ENCODE results near the gene ADCY7. TPM values are rescaled to one million over a fixed set of nuclear protein-coding genes. Genes with fewer than 3 reads are reported as not detected.

The ADCY7 gene
- 5.7 and 6.0 TPM in 2 replicates for polyA plus RNA-seq (2013)

DNA sequence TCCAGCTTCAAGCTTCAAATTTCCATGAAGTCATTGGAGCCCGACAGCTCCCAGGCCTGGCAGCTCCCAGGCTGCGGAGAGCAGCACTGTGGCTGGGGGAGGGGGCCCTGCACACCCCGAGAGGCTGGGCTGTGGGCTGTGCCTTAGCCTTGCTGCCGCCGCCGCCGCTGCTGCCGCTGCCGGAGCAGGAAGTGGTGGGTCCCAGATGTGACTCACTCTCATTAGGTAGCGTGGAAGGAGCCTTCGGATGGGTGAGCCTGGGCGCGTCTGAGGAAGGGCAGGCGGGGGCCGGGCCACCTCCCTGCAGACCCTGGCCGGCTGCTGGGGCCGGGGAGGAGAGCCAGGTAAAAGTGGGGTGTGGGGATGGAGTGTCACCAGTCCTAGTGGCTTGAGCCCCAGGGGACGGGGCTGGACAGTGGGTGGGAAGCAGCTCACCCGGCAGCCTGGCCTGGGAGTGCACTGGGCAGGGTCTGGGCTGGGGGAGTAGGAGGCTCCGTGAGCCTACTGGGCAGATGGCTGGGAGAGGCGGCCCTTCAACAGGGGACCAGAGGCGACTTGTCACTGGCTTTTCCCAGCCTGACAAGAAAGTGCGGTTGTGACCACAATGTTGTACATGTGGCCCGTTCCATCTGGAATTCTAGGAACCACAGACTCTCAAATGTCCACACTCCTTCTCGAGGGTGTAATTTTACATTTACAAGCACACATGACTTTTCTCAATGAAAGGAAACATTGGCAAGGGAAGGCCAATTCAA is at the start of gene ADCY7:
ADCY7 (plus strand) TSS at position 215 of the 755 bp plus-strand sequence. CDS start 21,629 bp downstream, outside the sequence.
- peak within 1 kb of the TSS; percentile 87 for H4K91ac ChIP-seq (ENCODE audit: low read depth, low read length)
- H4K12ac ChIP-seq (ENCODE audit: low read depth, low read length): peak within 1 kb of the TSS; percentile 88
- H3K79me1 ChIP-seq (ENCODE audit: low read length): peaks cover 8% of the 10 kb centered on the region
- DNase-seq: peak; percentile 27 to 60
- no peaks in the 10 kb centered on the region for H3K36me3 ChIP-seq (ENCODE audit: control insufficient read depth in 1 of 2, insufficient read depth in 2 of 2, low read length in 2 of 2)
- peak within 1 kb of the TSS; percentile 61 for H2BK5ac ChIP-seq (ENCODE audit: low read depth, low read length, poor library complexity)
- no CpG with 5 or more reads among the region's 25 CpGs for WGBS (ENCODE audit: extremely low coverage, insufficient coverage, insufficient read length)
- peak within 1 kb of the TSS; percentile 69 for H3K4ac ChIP-seq (ENCODE audit: low read depth, low read length)
- H3K27me3 ChIP-seq (ENCODE audit: insufficient read depth, low read length): no peaks in the 10 kb centered on the region
- H3K4me3 ChIP-seq (ENCODE audit: low read depth, low read length): no peak within 1 kb of the TSS
- H2AFZ ChIP-seq (ENCODE audit: insufficient read depth, low read length, poor library complexity): peak within 1 kb of the TSS; percentile 31
- H4K8ac ChIP-seq (ENCODE audit: low read depth, low read length): peak within 1 kb of the TSS; percentile 80
- H3K4me2 ChIP-seq (ENCODE audit: low read length): peak within 1 kb of the TSS; percentile 63
- H3K27ac ChIP-seq (ENCODE audit: low read depth, low read length): peak within 1 kb of the TSS; percentile 72
- H3K18ac ChIP-seq (ENCODE audit: low read length): peak within 1 kb of the TSS; percentile 51
- peak within 1 kb of the TSS; percentile 76 for H3K14ac ChIP-seq (ENCODE audit: low read length)
- H3K9me3 ChIP-seq (ENCODE audit: insufficient read depth, low read depth, low read length): no peaks in the 10 kb centered on the region
- H3K9ac ChIP-seq (ENCODE audit: low read length): peak within 1 kb of the TSS; percentile 7
- peak within 1 kb of the TSS; percentile 86 for H2BK12ac ChIP-seq (ENCODE audit: low read length)
- no peak within 1 kb of the TSS for H3K23ac ChIP-seq (ENCODE audit: low read length)
- H3K4me1 ChIP-seq (ENCODE audit: control insufficient read depth in 1 of 2, insufficient read depth in 2 of 2, low read length in 2 of 2): peaks cover 11 to 16% of the 10 kb centered on the region in 2 experiments
- peak within 1 kb of the TSS; percentile 74 for H2BK120ac ChIP-seq (ENCODE audit: insufficient read depth, low read length, poor library complexity)
- H3K79me2 ChIP-seq (ENCODE audit: control insufficient read depth, insufficient read depth, low read length, poor library complexity): no peaks in the 10 kb centered on the region
- H2AK5ac ChIP-seq (ENCODE audit: low read length): peak within 1 kb of the TSS; percentile 48

DNA sequence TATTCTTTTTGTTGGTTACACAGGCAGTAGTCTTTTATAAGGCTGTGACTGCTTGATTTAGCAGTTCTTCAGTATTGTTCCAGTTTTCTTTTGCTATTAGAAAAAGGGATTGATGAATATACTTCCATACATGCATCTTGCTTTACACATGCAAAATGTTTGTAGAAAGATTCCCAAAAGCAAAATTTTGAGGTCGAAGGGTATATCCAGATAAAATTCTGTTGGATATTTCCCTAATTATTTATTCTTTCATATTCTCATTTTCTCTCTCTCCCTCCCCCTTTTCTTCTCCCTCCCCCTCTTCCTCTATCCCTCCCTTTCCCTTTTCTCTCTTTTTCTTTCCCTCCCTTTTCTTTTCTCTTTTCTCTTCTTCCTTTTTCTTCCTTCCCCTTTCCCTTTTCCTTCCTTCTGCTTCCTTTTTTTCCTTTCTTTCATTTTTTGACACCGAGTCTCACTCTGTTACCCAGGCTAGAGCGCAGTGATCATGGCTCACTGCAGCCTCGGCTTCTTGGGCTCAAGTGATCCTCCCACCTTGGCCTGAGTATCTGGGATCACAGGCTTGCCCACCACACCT is 46.9 kb upstream of the ADCY7 start:
- Histone ChIP-seq H3K79me1 (ENCODE audit: low read length) (no peaks in the 10 kb centered on the region), H3K4me1 (ENCODE audit: control insufficient read depth in 1 of 2, insufficient read depth in 2 of 2, low read length in 2 of 2) (no peaks in the 10 kb centered on the region), H3K27ac (ENCODE audit: low read depth, low read length) (no peak overlapping the region), H3K4me2 (ENCODE audit: low read length) (no peak overlapping the region), H3K14ac (ENCODE audit: low read length) (no peak overlapping the region), H2BK120ac (ENCODE audit: insufficient read depth, low read length, poor library complexity) (no peak overlapping the region), H3K9me3 (ENCODE audit: insufficient read depth, low read depth, low read length) (no peaks in the 10 kb centered on the region), H3K4me3 (ENCODE audit: low read depth, low read length) (no peak overlapping the region), H4K8ac (ENCODE audit: low read depth, low read length) (no peak overlapping the region), H4K12ac (ENCODE audit: low read depth, low read length) (no peak overlapping the region), H3K27me3 (ENCODE audit: insufficient read depth, low read length) (no peaks in the 10 kb centered on the region), H4K91ac (ENCODE audit: low read depth, low read length) (no peak overlapping the region), H3K9ac (ENCODE audit: low read length) (no peak overlapping the region), H3K79me2 (ENCODE audit: control insufficient read depth, insufficient read depth, low read length, poor library complexity) (no peaks in the 10 kb centered on the region), H3K4ac (ENCODE audit: low read depth, low read length) (no peak overlapping the region), H3K23ac (ENCODE audit: low read length) (no peak overlapping the region), H2BK5ac (ENCODE audit: low read depth, low read length, poor library complexity) (no peak overlapping the region), H2BK12ac (ENCODE audit: low read length) (no peak overlapping the region), H2AK5ac (ENCODE audit: low read length) (no peak overlapping the region), H2AFZ (ENCODE audit: insufficient read depth, low read length, poor library complexity) (no peak overlapping the region), H3K36me3 (ENCODE audit: control insufficient read depth in 1 of 2, insufficient read depth in 2 of 2, low read length in 2 of 2) (peaks cover 4 to 9% of the 10 kb centered on the region in 2 experiments), H3K18ac (ENCODE audit: low read length) (no peak overlapping the region)
- DNase-seq: no peak
- WGBS (ENCODE audit: extremely low coverage, insufficient coverage, insufficient read length): no CpG with 5 or more reads among the region's 4 CpGs

DNA sequence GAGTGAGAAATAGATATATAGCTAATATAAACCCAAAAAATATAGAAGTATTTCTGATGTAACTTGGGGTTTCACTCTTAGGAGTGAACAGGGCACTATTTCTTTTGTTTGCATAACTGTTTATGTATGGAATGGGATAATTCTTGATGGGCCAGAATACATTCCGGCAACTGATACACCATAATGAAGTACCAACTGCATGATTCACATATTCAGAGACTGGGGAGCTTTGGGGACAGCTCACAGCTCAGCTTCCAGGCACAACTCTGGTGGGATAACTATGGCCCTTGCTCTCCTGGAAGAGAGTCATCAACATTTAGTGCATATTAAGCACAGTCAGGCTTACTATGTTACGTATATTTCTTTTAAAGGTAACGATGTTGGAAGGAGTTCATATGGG is 42.1 kb upstream of the ADCY7 start:
- H3K23ac ChIP-seq (ENCODE audit: low read length): no peak overlapping the region
- H3K4me3 ChIP-seq (ENCODE audit: low read depth, low read length): no peak overlapping the region
- H2BK120ac ChIP-seq (ENCODE audit: insufficient read depth, low read length, poor library complexity): no peak overlapping the region
- H3K9ac ChIP-seq (ENCODE audit: low read length): no peak overlapping the region
- no peak overlapping the region for H2AK5ac ChIP-seq (ENCODE audit: low read length)
- no peaks in the 10 kb centered on the region for H3K4me1 ChIP-seq (ENCODE audit: control insufficient read depth in 1 of 2, insufficient read depth in 2 of 2, low read length in 2 of 2)
- WGBS (ENCODE audit: extremely low coverage, insufficient coverage, insufficient read length): no CpG with 5 or more reads among the region's 3 CpGs
- H4K91ac ChIP-seq (ENCODE audit: low read depth, low read length): no peak overlapping the region
- H4K12ac ChIP-seq (ENCODE audit: low read depth, low read length): no peak overlapping the region
- DNase-seq: peak in 1 of 2 donors; percentile 46
- no peak overlapping the region for H2BK12ac ChIP-seq (ENCODE audit: low read length)
- no peak overlapping the region for H3K4ac ChIP-seq (ENCODE audit: low read depth, low read length)
- H3K27me3 ChIP-seq (ENCODE audit: insufficient read depth, low read length): no peaks in the 10 kb centered on the region
- no peak overlapping the region for H2AFZ ChIP-seq (ENCODE audit: insufficient read depth, low read length, poor library complexity)
- H2BK5ac ChIP-seq (ENCODE audit: low read depth, low read length, poor library complexity): no peak overlapping the region
- H4K8ac ChIP-seq (ENCODE audit: low read depth, low read length): no peak overlapping the region
- H3K36me3 ChIP-seq (ENCODE audit: control insufficient read depth in 1 of 2, insufficient read depth in 2 of 2, low read length in 2 of 2): peaks cover 7 to 11% of the 10 kb centered on the region in 2 experiments
- H3K4me2 ChIP-seq (ENCODE audit: low read length): no peak overlapping the region
- H3K79me1 ChIP-seq (ENCODE audit: low read length): peaks cover 2% of the 10 kb centered on the region
- no peak overlapping the region for H3K14ac ChIP-seq (ENCODE audit: low read length)
- no peak overlapping the region for H3K18ac ChIP-seq (ENCODE audit: low read length)
- no peaks in the 10 kb centered on the region for H3K9me3 ChIP-seq (ENCODE audit: insufficient read depth, low read depth, low read length)
- H3K79me2 ChIP-seq (ENCODE audit: control insufficient read depth, insufficient read depth, low read length, poor library complexity): no peaks in the 10 kb centered on the region
- H3K27ac ChIP-seq (ENCODE audit: low read depth, low read length): no peak overlapping the region

DNA sequence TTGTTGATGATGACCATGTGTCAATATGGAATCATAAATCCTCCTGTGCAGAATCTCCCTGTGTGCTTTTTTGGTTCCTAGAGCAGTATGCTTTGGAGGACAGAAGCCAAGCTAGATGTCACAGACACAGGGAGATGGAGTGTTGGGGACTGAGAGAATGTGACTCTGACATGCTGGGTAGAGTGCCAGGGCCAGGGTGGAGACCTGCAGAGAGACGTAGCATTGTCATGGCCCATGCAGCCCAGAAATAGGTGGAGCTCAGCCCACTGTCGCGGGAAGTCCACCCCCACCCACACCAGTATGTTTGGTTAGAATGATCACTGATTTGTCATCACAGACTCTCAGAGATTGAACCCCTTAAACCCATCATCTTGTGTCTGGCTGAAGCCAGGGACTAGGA is 39.2 kb upstream of the ADCY7 start:
- Histone ChIP-seq H3K23ac (ENCODE audit: low read length) (no peak overlapping the region), H4K8ac (ENCODE audit: low read depth, low read length) (no peak overlapping the region), H3K4me3 (ENCODE audit: low read depth, low read length) (no peak overlapping the region), H2BK5ac (ENCODE audit: low read depth, low read length, poor library complexity) (no peak overlapping the region), H3K9me3 (ENCODE audit: insufficient read depth, low read depth, low read length) (no peaks in the 10 kb centered on the region), H3K27ac (ENCODE audit: low read depth, low read length) (no peak overlapping the region), H4K12ac (ENCODE audit: low read depth, low read length) (no peak overlapping the region), H3K79me1 (ENCODE audit: low read length) (peaks cover 2% of the 10 kb centered on the region), H3K18ac (ENCODE audit: low read length) (no peak overlapping the region), H4K91ac (ENCODE audit: low read depth, low read length) (no peak overlapping the region), H2AK5ac (ENCODE audit: low read length) (no peak overlapping the region), H3K9ac (ENCODE audit: low read length) (no peak overlapping the region), H3K27me3 (ENCODE audit: insufficient read depth, low read length) (no peaks in the 10 kb centered on the region), H3K4me2 (ENCODE audit: low read length) (no peak overlapping the region), H3K36me3 (ENCODE audit: control insufficient read depth in 1 of 2, insufficient read depth in 2 of 2, low read length in 2 of 2) (peaks cover 5 to 11% of the 10 kb centered on the region in 2 experiments), H3K79me2 (ENCODE audit: control insufficient read depth, insufficient read depth, low read length, poor library complexity) (no peaks in the 10 kb centered on the region), H3K4me1 (ENCODE audit: control insufficient read depth in 1 of 2, insufficient read depth in 2 of 2, low read length in 2 of 2) (no peaks in the 10 kb centered on the region), H2BK120ac (ENCODE audit: insufficient read depth, low read length, poor library complexity) (no peak overlapping the region), H3K4ac (ENCODE audit: low read depth, low read length) (no peak overlapping the region), H3K14ac (ENCODE audit: low read length) (no peak overlapping the region), H2AFZ (ENCODE audit: insufficient read depth, low read length, poor library complexity) (no peak overlapping the region), H2BK12ac (ENCODE audit: low read length) (no peak overlapping the region)
- WGBS (ENCODE audit: extremely low coverage, insufficient coverage, insufficient read length): no CpG with 5 or more reads among the region's 3 CpGs
- DNase-seq: no peak

All from trophoblast cell (in vitro differentiated cells and primary cell).